Measurements from ENCODE around the gene OR10H5.

DNA sequence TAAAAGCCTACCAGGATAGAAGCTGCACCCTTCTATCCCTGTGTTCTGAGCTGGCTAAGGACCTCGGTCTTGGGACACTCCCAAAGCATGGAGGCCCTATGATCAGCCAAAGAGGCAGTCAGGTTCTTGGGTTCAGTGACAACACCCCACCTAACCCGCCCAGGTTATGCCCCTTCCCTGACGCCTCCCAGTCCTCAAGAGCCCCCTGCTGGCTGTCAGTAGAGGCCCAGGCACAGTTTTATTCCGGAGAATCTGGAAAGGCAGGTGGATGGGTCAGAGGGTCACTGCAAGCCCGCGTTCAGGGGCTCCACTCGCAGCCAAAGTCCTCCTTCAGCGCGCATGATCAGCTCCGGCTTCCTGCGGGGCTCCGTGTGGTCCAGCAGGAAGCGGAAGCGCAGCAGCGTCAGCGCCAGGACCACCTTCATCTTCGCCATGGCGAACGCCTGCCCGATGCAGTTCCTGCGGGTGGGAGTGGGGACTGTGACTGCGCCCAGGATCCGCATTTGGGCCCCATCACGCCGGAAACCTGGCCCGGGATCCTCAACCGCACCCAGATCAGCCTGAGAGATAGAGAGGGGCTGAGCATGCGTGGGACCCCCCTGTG is 27.4 kb upstream of the OR10H5 start:
- TF ChIP-seq POLR2A (IDR thresholded peaks at IDR 0.05): no peak
- TF ChIP-seq, protein P1, sequence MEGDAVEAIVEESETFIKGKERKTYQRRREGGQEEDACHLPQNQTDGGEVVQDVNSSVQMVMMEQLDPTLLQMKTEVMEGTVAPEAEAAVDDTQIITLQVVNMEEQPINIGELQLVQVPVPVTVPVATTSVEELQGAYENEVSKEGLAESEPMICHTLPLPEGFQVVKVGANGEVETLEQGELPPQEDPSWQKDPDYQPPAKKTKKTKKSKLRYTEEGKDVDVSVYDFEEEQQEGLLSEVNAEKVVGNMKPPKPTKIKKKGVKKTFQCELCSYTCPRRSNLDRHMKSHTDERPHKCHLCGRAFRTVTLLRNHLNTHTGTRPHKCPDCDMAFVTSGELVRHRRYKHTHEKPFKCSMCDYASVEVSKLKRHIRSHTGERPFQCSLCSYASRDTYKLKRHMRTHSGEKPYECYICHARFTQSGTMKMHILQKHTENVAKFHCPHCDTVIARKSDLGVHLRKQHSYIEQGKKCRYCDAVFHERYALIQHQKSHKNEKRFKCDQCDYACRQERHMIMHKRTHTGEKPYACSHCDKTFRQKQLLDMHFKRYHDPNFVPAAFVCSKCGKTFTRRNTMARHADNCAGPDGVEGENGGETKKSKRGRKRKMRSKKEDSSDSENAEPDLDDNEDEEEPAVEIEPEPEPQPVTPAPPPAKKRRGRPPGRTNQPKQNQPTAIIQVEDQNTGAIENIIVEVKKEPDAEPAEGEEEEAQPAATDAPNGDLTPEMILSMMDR (IDR thresholded peaks at IDR 0.05): peak in 3 of 6 experiments; percentile 13 to 14 (median 14)
